Activated CD4-positive, alpha-beta memory T cell treated with anti-CD3 and anti-CD28 coated beads for 36 hours (primary cell): ENCODE measurements around the gene MTG2. TPM values are rescaled to one million over a fixed set of nuclear protein-coding genes. Genes with fewer than 3 reads are reported as not detected.

Experiments used
- CTCF ChIA-PET: fragments of 350-600 bp; sonication (Branson Sonifier 250); formaldehyde crosslinking; loops from one replicate; lab custom pipeline; 2021; ENCODE audit warnings: antibody characterized with exemption, inconsistent platforms; lab: Charles Lee
- POLR2A ChIA-PET: fragments of 350-600 bp; sonication (Branson Sonifier 250); formaldehyde crosslinking; loops from one replicate; lab custom pipeline; 2021; ENCODE audit warnings: antibody characterized with exemption; lab: Charles Lee
- DNase-seq: peaks from one replicate; pipeline ENCODE4 v3.0.0-alpha.2; 2020
- H3K27ac Mint-ChIP-seq: one replicate; pipeline ENCODE4 v1.8.0; 2021; ENCODE audit warnings: mixed read lengths
- H3K27me3 Mint-ChIP-seq: one replicate; pipeline ENCODE4 v1.8.0; 2021; ENCODE audit warnings: mixed read lengths
- H3K36me3 Mint-ChIP-seq: one replicate; pipeline ENCODE4 v1.8.0; 2021; ENCODE audit warnings: mixed read lengths
- H3K4me1 Mint-ChIP-seq: one replicate; pipeline ENCODE4 v1.8.0; 2021; ENCODE audit warnings: low read depth, mixed read lengths
- H3K4me3 Mint-ChIP-seq: one replicate; pipeline ENCODE4 v1.8.0; 2021; ENCODE audit warnings: mild to moderate bottlenecking, mixed read lengths
- H3K9me3 Mint-ChIP-seq: one replicate; pipeline ENCODE4 v1.8.0; 2021; ENCODE audit warnings: mixed read lengths
- intact Hi-C: fragments of 100-400 bp; cut with micrococcal nuclease; formaldehyde crosslinking; loops from one replicate; pipeline ENCODE4 v1.15.1; 2023
- total RNA-seq, 2 experiments: library from RNA; stranded (reverse); gene quantifications; one replicate each; pipeline ENCODE4 v1.2.3, GENCODE V29; 2021

MTG2 gene
- total RNA-seq, 2 experiments from 2014 or later: 31.4 to 32.5 TPM

- H3K4me3 Mint-ChIP-seq: no peak overlapping the region
- no peaks in the 10 kb centered on the region for H3K9me3 Mint-ChIP-seq
- ChIA-PET POLR2A (interaction anchor here (0.6 kb wide), 1 partner anchor 9 kb away, joined by 3 read pairs; no protein-coding TSS in a partner anchor), CTCF (no interaction called here)
- H3K36me3 Mint-ChIP-seq: peaks cover 4% of the 10 kb centered on the region
- H3K27ac Mint-ChIP-seq: no peak overlapping the region
- intact Hi-C loops: no loop called here
- H3K27me3 Mint-ChIP-seq: no peaks in the 10 kb centered on the region
- no peak for DNase-seq
- peaks cover 3% of the 10 kb centered on the region for H3K4me1 Mint-ChIP-seq
Measured at GRCh38 chr20:62176866-62177265, 6.0 kb upstream of the MTG2 start.

GRCh38 chr20:62177307-62177706, 5.5 kb upstream of the MTG2 start:
- Mint-ChIP-seq H3K27ac (no peak overlapping the region), H3K9me3 (no peaks in the 10 kb centered on the region), H3K4me3 (no peak overlapping the region), H3K27me3 (no peaks in the 10 kb centered on the region), H3K36me3 (peaks cover 4% of the 10 kb centered on the region), H3K4me1 (peaks cover 7% of the 10 kb centered on the region)
- DNase-seq: no peak
- CTCF ChIA-PET: no interaction called here
- intact Hi-C loops: no loop called here
- POLR2A ChIA-PET: interaction anchor here (0.6 kb wide), 1 partner anchor 9 kb away, joined by 3 read pairs; no protein-coding TSS in a partner anchor

GRCh38 chr20:62178316-62179161, 4.3 kb upstream of the MTG2 start:
- intact Hi-C loops: no loop called here
- ChIA-PET POLR2A (no interaction called here), CTCF (no interaction called here)
- peaks cover 7% of the 10 kb centered on the region for H3K36me3 Mint-ChIP-seq
- H3K4me3 Mint-ChIP-seq: no peak overlapping the region
- H3K4me1 Mint-ChIP-seq: peaks cover 10% of the 10 kb centered on the region
- H3K27me3 Mint-ChIP-seq: no peaks in the 10 kb centered on the region
- H3K9me3 Mint-ChIP-seq: no peaks in the 10 kb centered on the region
- no peak overlapping the region for H3K27ac Mint-ChIP-seq
- DNase-seq: no peak

GRCh38 chr20:62179162-62179504, 3.7 kb upstream of the MTG2 start:
- POLR2A ChIA-PET: no interaction called here
- no peak for DNase-seq
- Mint-ChIP-seq H3K9me3 (no peaks in the 10 kb centered on the region), H3K4me1 (peaks cover 16% of the 10 kb centered on the region), H3K27me3 (no peaks in the 10 kb centered on the region), H3K27ac (no peak overlapping the region), H3K36me3 (peaks cover 4% of the 10 kb centered on the region), H3K4me3 (no peak overlapping the region)
- CTCF ChIA-PET: no interaction called here
- intact Hi-C loops: no loop called here

- intact Hi-C loops: loop anchor here (1.0 kb wide), 3 partner anchors 22 to 60 kb away; partner anchors contain the start of genes LSM14B and OSBPL2
- Mint-ChIP-seq H3K36me3 (peaks cover 4% of the 10 kb centered on the region), H3K27me3 (no peaks in the 10 kb centered on the region), H3K4me1 (peaks cover 31% of the 10 kb centered on the region), H3K9me3 (no peaks in the 10 kb centered on the region), H3K4me3 (peak overlapping the region; percentile 87), H3K27ac (peak overlapping the region; percentile 91)
- ChIA-PET CTCF (no interaction called here), POLR2A (interaction anchor here (1.4 kb wide), 1 partner anchor 60 kb away, joined by 4 read pairs; no protein-coding TSS in a partner anchor)
- no peak for DNase-seq
Measured at GRCh38 chr20:62181808-62182207, 1.0 kb upstream of the MTG2 start.

GRCh38 chr20:62183426-62184142, 756 bp downstream of the MTG2 start:
- peak overlapping the region; percentile 87 for H3K4me3 Mint-ChIP-seq
- peaks cover 4% of the 10 kb centered on the region for H3K36me3 Mint-ChIP-seq
- intact Hi-C loops: no loop called here
- no peaks in the 10 kb centered on the region for H3K27me3 Mint-ChIP-seq
- ChIA-PET CTCF (interaction anchor here (0.5 kb wide), 1 partner anchor 47 kb away, joined by 3 read pairs; no protein-coding TSS in a partner anchor), POLR2A (no interaction called here)
- peak overlapping the region; percentile 91 for H3K27ac Mint-ChIP-seq
- no peaks in the 10 kb centered on the region for H3K9me3 Mint-ChIP-seq
- peaks cover 39% of the 10 kb centered on the region for H3K4me1 Mint-ChIP-seq
- DNase-seq: no peak

GRCh38 chr20:62186096-62186426, 3.2 kb downstream of the MTG2 start:
- Mint-ChIP-seq H3K27ac (no peak overlapping the region), H3K4me3 (no peak overlapping the region), H3K36me3 (peaks cover 7% of the 10 kb centered on the region), H3K9me3 (no peaks in the 10 kb centered on the region), H3K4me1 (peaks cover 39% of the 10 kb centered on the region), H3K27me3 (no peaks in the 10 kb centered on the region)
- DNase-seq: no peak
- intact Hi-C loops: no loop called here
- ChIA-PET CTCF (no interaction called here), POLR2A (no interaction called here)

GRCh38 chr20:62186887-62187866, 4.3 kb downstream of the MTG2 start:
- no peak for DNase-seq
- Mint-ChIP-seq H3K4me1 (peaks cover 33% of the 10 kb centered on the region), H3K36me3 (peaks cover 9% of the 10 kb centered on the region), H3K9me3 (no peaks in the 10 kb centered on the region), H3K27me3 (no peaks in the 10 kb centered on the region), H3K4me3 (no peak overlapping the region), H3K27ac (no peak overlapping the region)
- intact Hi-C loops: no loop called here
- CTCF ChIA-PET: interaction anchor here (1.2 kb wide), 1 partner anchor 10 kb away, joined by 3 read pairs; no protein-coding TSS in a partner anchor
- POLR2A ChIA-PET: no interaction called here

GRCh38 chr20:62190639-62191411, 8.0 kb downstream of the MTG2 start:
- peaks cover 14% of the 10 kb centered on the region for H3K4me1 Mint-ChIP-seq
- no peak overlapping the region for H3K27ac Mint-ChIP-seq

GRCh38 chr20:62191781-62192559, 9.1 kb downstream of the MTG2 start:
- Mint-ChIP-seq H3K4me3 (no peak overlapping the region), H3K9me3 (no peaks in the 10 kb centered on the region), H3K36me3 (peaks cover 10% of the 10 kb centered on the region), H3K27ac (no peak overlapping the region), H3K4me1 (peaks cover 7% of the 10 kb centered on the region), H3K27me3 (no peaks in the 10 kb centered on the region)
- CTCF ChIA-PET: no interaction called here
- intact Hi-C loops: no loop called here
- POLR2A ChIA-PET: no interaction called here
- no peak for DNase-seq

More at GRCh38 chr20:62190639-62191411, 8.0 kb downstream of the MTG2 start:
- ChIA-PET CTCF (no interaction called here), POLR2A (no interaction called here)
- no peaks in the 10 kb centered on the region for H3K27me3 Mint-ChIP-seq
- H3K4me3 Mint-ChIP-seq: no peak overlapping the region
- no peak for DNase-seq
- intact Hi-C loops: no loop called here
- H3K9me3 Mint-ChIP-seq: no peaks in the 10 kb centered on the region
- H3K36me3 Mint-ChIP-seq: peaks cover 10% of the 10 kb centered on the region
